Fibroblast of pulmonary artery (primary cell): ENCODE measurements around the gene ANAPC15.

Source experiments
- DNase-seq: peaks from one replicate; pipeline ENCODE4 v3.0.0-alpha.2; 2010; ENCODE audit warnings: low read depth
- H3K4me3 ChIP-seq: replicated peaks from 2 replicates; pipeline ENCODE4 v1.5.1; 2011; ENCODE audit warnings: low read depth, mild to moderate bottlenecking, control low read depth, low read length, moderate library complexity
- TF ChIP-seq, protein P1 (sequence below): IDR thresholded peaks from 2 replicates; pipeline ENCODE4 v1.5.1; 2011; ENCODE audit warnings: mild to moderate bottlenecking, control low read depth, low read length, inconsistent platforms; ENCODE audit errors: missing control alignments

ANAPC15 gene

DNA sequence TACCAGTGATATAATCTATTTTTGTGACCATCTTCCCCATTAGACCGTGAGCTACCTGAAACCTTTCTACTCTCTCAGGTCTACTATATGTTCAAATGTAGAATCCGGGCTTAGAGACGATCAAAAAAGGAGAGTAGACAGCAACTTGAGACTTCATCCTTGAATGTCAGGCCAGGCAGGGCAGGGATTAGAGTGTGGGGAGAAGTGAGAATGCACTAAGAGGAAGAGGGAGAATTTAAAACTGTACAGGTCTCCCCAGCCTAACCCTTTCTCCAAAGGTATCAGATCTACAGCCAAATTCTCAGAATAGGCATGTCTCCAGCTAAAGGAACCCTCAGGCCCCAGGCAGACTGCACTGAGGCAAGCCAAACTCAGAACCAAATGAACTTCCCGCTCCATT is 10.3 kb downstream of the ANAPC15 start:
- H3K4me3 ChIP-seq, result peak overlapping the region; percentile 94
- no peak for DNase-seq
- TF ChIP-seq, protein P1, sequence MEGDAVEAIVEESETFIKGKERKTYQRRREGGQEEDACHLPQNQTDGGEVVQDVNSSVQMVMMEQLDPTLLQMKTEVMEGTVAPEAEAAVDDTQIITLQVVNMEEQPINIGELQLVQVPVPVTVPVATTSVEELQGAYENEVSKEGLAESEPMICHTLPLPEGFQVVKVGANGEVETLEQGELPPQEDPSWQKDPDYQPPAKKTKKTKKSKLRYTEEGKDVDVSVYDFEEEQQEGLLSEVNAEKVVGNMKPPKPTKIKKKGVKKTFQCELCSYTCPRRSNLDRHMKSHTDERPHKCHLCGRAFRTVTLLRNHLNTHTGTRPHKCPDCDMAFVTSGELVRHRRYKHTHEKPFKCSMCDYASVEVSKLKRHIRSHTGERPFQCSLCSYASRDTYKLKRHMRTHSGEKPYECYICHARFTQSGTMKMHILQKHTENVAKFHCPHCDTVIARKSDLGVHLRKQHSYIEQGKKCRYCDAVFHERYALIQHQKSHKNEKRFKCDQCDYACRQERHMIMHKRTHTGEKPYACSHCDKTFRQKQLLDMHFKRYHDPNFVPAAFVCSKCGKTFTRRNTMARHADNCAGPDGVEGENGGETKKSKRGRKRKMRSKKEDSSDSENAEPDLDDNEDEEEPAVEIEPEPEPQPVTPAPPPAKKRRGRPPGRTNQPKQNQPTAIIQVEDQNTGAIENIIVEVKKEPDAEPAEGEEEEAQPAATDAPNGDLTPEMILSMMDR, result no peak

DNA sequence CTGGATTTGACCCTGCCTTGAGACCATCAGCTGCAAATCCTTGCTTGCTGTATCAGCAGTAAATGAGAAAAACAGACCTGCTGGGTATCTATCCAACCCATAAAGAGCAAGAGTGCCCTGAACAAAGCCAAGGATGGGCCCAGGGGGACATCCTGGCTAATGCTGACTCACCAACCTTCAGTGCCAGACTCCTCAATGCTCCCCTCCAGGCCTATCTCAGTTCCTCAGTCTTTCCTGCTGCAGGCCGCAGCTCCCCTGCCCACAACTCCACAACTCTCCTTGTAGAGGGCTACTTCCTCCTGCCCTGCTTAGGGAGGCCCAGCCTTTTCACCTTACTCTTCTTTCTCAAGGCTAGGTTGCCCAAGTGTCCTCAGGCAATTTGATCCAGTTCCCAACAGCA is 12.0 kb downstream of the ANAPC15 start:
- H3K4me3 ChIP-seq, result no peak overlapping the region
- no peak for DNase-seq
- TF ChIP-seq, protein P1, result no peak

DNA sequence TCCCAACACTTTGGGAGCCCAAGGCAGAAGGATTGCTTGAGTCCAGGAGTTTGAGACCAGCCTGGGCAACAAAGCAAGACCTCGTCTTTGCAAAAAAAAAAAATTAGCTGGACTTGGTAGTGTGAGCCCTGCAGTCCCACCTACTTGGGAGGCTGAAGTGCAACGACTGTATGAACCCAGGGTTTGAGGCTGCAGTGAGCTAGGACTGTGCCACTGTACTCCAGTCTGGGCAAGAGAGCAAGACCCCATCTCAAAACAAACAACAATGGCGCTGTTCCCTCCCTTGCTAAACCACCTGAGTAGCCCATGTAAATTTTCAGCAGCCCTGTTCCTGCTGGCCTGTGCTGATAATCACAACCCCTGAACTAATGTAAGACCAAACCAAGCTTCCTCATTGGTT is 12.5 kb downstream of the ANAPC15 start:
- TF ChIP-seq, protein P1, result no peak
- H3K4me3 ChIP-seq, result no peak overlapping the region
- DNase-seq, result no peak

DNA sequence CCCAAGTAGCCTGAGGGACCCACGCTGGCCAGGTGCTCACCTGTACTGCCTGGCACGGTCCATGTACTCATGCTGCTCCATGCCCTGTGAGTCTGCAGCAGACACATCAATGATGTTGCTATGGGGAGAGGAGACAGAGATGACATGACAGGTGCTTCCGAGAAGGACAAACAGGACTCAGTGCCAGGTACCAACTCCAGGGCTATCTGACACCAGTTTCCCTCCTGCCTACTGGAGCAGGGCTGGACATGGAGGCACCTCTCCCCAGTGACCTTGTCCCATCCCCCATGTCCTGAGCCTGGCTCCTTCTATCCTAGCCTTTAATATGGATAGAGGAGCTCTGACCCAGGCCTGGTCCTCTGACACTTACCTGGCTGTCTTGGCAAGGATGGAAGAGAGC is 13.8 kb downstream of the ANAPC15 start:
- no peak overlapping the region for H3K4me3 ChIP-seq
- no peak for DNase-seq
- TF ChIP-seq, protein P1, result no peak

DNA sequence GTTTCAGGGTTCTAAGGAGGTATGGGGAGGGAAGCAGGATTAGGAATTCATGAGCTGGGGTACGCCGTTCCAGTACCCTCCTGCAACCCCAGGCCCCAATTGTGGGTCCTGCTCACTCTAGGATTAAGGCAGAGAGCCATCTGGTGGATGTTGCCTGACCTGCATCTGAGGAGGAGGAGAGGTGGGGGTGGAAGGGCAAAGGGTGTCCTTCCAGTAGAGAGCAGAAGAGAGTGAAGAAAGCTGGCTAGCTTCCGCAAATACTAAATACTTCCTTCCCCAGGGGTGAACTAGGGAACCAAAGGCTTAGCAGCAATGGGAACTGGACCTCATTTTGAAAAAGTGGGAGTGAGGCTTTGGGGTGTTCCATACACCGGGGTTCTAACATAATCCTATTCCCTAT is 21.2 kb downstream of the ANAPC15 start:
- DNase-seq, result peak; percentile 72
- H3K4me3 ChIP-seq, result no peak overlapping the region
- TF ChIP-seq, protein P1, result peak; percentile 91

DNA sequence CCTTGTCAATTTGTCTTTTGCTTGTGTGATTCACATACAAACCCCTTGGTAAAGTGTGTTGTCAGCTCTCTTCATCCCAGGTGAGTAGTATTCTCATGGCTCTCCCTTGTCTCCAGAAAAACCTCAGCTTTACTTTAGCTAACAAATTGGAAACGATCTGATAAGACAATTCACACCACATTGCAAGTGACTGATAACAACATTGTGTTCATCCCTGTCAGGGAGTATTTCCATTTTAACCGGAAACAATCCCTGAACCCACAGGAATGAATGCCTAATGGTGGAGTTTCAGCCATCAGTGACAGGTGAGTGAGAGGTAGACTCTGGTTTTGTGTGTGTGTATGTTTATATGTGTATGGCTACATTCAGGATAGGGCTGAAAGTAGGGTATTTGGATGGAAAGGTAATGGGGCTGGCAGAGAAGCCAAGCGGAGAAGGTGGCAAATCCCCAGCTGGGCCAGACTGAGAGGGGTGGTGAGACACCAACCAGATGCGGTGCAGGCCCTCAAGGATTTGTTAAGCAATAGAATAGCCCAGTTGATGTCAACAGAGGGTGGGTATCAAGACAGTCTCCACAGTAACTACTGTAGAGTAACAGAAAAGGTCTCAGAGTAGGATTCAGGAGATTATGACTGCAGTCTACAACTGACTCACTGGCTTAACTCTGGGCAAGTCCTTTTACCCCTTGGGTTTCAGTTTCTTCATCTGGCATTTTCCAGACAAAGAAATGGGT is 24.3 kb downstream of the ANAPC15 start:
- no peak overlapping the region for H3K4me3 ChIP-seq
- no peak for DNase-seq
- TF ChIP-seq, protein P1, result no peak
